ENCODE results near the gene CATSPERD. TPM values are rescaled to one million over a fixed set of nuclear protein-coding genes. Genes with fewer than 3 reads are reported as not detected.

Gene CATSPERD
- total RNA-seq, 3 donors from 2014 or later = not detected

GRCh38 chr19:5818594-5818993 lies 98.2 kb downstream of the CATSPERD start:
- no peak for DNase-seq
- no peak for TF ChIP-seq CTCF (IDR thresholded peaks at IDR 0.05)
- Histone ChIP-seq H3K4me1 (ENCODE audit: low read depth) (peaks cover 4% of the 10 kb centered on the region), H3K9me3 (no peaks in the 10 kb centered on the region), H3K36me3 (ENCODE audit: low read depth) (no peaks in the 10 kb centered on the region), H3K4me3 (no peak overlapping the region)
- intact Hi-C loops (cut with DNase I, micrococcal nuclease) = loop anchor here in 1 of 2 donors (10.0 kb wide), 1 partner anchor 76 kb away; no protein-coding TSS in a partner anchor
- no peak for ATAC-seq

- no peak for TF ChIP-seq CTCF (IDR thresholded peaks at IDR 0.05)
- DNase-seq = no peak
- H3K4me1 ChIP-seq (ENCODE audit: low read depth) = no peaks in the 10 kb centered on the region
- intact Hi-C loops (cut with DNase I, micrococcal nuclease) = no loop called here
- no peak for ATAC-seq
- H3K36me3 ChIP-seq (ENCODE audit: low read depth) = no peaks in the 10 kb centered on the region
- no peak overlapping the region for H3K4me3 ChIP-seq
- H3K9me3 ChIP-seq = no peaks in the 10 kb centered on the region
Measured at GRCh38 chr19:5820785-5821184, 100.3 kb downstream of the CATSPERD start.

- no peak for TF ChIP-seq CTCF (IDR thresholded peaks at IDR 0.05)
- no peak for ATAC-seq
- no peak for DNase-seq
- no peaks in the 10 kb centered on the region for H3K9me3 ChIP-seq
- intact Hi-C loops (cut with DNase I, micrococcal nuclease) = no loop called here
- peaks cover 3% of the 10 kb centered on the region for H3K4me1 ChIP-seq (ENCODE audit: low read depth)
- H3K4me3 ChIP-seq = no peak overlapping the region
- H3K36me3 ChIP-seq (ENCODE audit: low read depth) = no peaks in the 10 kb centered on the region
Measured at GRCh38 chr19:5821521-5822180, 101.2 kb downstream of the CATSPERD start.

- no peak overlapping the region for H3K4me3 ChIP-seq
- no peak for TF ChIP-seq CTCF (IDR thresholded peaks at IDR 0.05)
- H3K9me3 ChIP-seq = no peaks in the 10 kb centered on the region
- ATAC-seq = no peak
- H3K36me3 ChIP-seq (ENCODE audit: low read depth) = no peaks in the 10 kb centered on the region
- DNase-seq = peak in 1 of 3 donors; percentile 52
- peaks cover 9% of the 10 kb centered on the region for H3K4me1 ChIP-seq (ENCODE audit: low read depth)
- intact Hi-C loops (cut with DNase I, micrococcal nuclease) = no loop called here
Measured at GRCh38 chr19:5822181-5822844, 101.9 kb downstream of the CATSPERD start.

GRCh38 chr19:5823579-5824281 lies 103.3 kb downstream of the CATSPERD start:
- Histone ChIP-seq H3K4me1 (ENCODE audit: low read depth) (peaks cover 14% of the 10 kb centered on the region), H3K9me3 (no peaks in the 10 kb centered on the region), H3K4me3 (no peak overlapping the region), H3K36me3 (ENCODE audit: low read depth) (no peaks in the 10 kb centered on the region)
- DNase-seq = peak in 1 of 3 donors; percentile 66
- no peak for TF ChIP-seq CTCF (IDR thresholded peaks at IDR 0.05)
- intact Hi-C loops (cut with DNase I, micrococcal nuclease) = no loop called here
- ATAC-seq = peak; percentile 12
